ENCODE data around the gene KIAA0586.

DNA sequence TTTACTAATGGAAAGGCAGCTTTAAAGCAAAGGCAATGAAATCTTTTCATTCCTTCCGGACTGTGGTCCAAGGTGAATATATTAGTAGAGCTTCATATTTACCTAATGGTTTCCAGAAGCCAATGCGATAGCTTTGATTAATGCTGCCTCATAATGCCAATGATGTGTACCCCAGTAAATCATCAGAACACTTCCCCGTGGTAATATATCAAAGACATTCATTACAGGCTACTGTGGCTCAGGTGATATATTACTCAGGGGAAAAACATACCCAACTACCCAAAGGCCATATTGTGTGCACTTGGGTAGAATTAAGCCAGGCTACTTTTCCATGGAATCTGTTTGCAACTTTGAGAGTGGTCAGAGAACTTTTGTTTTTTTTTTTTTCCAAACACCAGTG lies 140.8 kb downstream of the KIAA0586 start:
- TF ChIP-seq, protein P1, sequence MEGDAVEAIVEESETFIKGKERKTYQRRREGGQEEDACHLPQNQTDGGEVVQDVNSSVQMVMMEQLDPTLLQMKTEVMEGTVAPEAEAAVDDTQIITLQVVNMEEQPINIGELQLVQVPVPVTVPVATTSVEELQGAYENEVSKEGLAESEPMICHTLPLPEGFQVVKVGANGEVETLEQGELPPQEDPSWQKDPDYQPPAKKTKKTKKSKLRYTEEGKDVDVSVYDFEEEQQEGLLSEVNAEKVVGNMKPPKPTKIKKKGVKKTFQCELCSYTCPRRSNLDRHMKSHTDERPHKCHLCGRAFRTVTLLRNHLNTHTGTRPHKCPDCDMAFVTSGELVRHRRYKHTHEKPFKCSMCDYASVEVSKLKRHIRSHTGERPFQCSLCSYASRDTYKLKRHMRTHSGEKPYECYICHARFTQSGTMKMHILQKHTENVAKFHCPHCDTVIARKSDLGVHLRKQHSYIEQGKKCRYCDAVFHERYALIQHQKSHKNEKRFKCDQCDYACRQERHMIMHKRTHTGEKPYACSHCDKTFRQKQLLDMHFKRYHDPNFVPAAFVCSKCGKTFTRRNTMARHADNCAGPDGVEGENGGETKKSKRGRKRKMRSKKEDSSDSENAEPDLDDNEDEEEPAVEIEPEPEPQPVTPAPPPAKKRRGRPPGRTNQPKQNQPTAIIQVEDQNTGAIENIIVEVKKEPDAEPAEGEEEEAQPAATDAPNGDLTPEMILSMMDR (conservative IDR thresholded peaks at IDR 0.05; ENCODE audit: low read length): no peak
- TF ChIP-seq EZH2phosphoT487 (IDR thresholded peaks at IDR 0.05; ENCODE audit: borderline replicate concordance): no peak

Measured in Loucy (cell line).